A549 (cell line): ENCODE measurements around the gene TRIM71. TPM values are rescaled to one million over a fixed set of nuclear protein-coding genes. Genes with fewer than 3 reads are reported as not detected.

Source experiments
- ATAC-seq, 2 experiments: fragments of 200-7000 bp in 1 of 2; fragments of >200 bp in 1 of 2; cut with Nextera tagmentation in 1 of 2; cut with Tn5 transposase in 1 of 2; 3 replicates each; pipeline versions ENCODE4 v1.8.0 to v1.9.1; 2018 to 2020; ENCODE audit warnings: mild to moderate bottlenecking in 1 of 2, moderate library complexity in 1 of 2
- CTCF ChIA-PET: fragments of 300-600 bp; sonication (Branson Sonifier 250); formaldehyde crosslinking; extraction: SDS; loops from one replicate; lab custom pipeline; 2021; ENCODE audit warnings: antibody characterized with exemption, inconsistent platforms; lab: Yijun Ruan, JAX
- POLR2A ChIA-PET: fragments of 350-600 bp; formaldehyde crosslinking; extraction: SDS; loops from one replicate; lab custom pipeline; 2021; ENCODE audit warnings: antibody characterized with exemption, inconsistent platforms; lab: Yijun Ruan, JAX
- DNase-seq, 2 experiments: peaks; one replicate each; pipeline versions ENCODE4 v3.0.0 to v3.0.0-alpha.2; 2011 to 2016; ENCODE audit warnings: low read depth in 1 of 2, low spot score in 1 of 2
- FAIRE-seq: peaks from 2 replicates; lab custom pipeline; 2011; peaks lifted over from hg19 to GRCh38; lab: Jason Lieb, UNC
- H3K27ac ChIP-seq, 2 experiments: fragments of >200 bp; sonication (Bioruptor Twin); formaldehyde crosslinking; 3 replicates each; pipeline ENCODE4 v1.5.1; 2016 to 2017
- H3K4me1 ChIP-seq: fragments of >200 bp; sonication (Bioruptor Twin); formaldehyde crosslinking; 3 replicates; pipeline ENCODE4 v1.6.1; 2016
- H3K4me2 ChIP-seq: fragments of >200 bp; sonication (Bioruptor Twin); formaldehyde crosslinking; 3 replicates; pipeline ENCODE4 v1.6.1; 2016
- H3K4me3 ChIP-seq: fragments of >200 bp; sonication (Bioruptor Twin); formaldehyde crosslinking; 3 replicates; pipeline ENCODE4 v1.5.1; 2016
- H3K9me3 ChIP-seq: fragments of >200 bp; sonication (Bioruptor Twin); formaldehyde crosslinking; 3 replicates; pipeline ENCODE4 v1.6.1; 2016
- BHLHE40 ChIP-seq: IDR thresholded peaks from 2 replicates; pipeline ENCODE4 v1.6.1; 2012; ENCODE audit warnings: low read depth, low read length, inconsistent platforms
- CHD4 ChIP-seq: fragments of 200-600 bp; sonication (generic); IDR thresholded peaks from 2 replicates; pipeline ENCODE4 v1.6.1; 2016; ENCODE audit warnings: antibody characterized with exemption, mild to moderate bottlenecking, borderline replicate concordance
- EHF ChIP-seq: fragments of 250-450 bp; sonication (Bioruptor Pico); IDR thresholded peaks from 2 replicates; pipeline ENCODE4 v1.5.0; 2020; ENCODE audit warnings: mild to moderate bottlenecking
- EP300 ChIP-seq, 2 experiments: fragments of >200 bp; sonication (Bioruptor Twin); formaldehyde crosslinking; IDR thresholded peaks; 2 replicates in 1 of 2; 3 replicates in 1 of 2; pipeline ENCODE4 v1.6.1; 2016 to 2017
- ESRRA ChIP-seq: fragments of 150-350 bp; IDR thresholded peaks from 2 replicates; pipeline ENCODE4 v1.6.1; 2014; ENCODE audit warnings: mild to moderate bottlenecking, low read length, borderline replicate concordance
- GATA3 ChIP-seq: IDR thresholded peaks from 2 replicates; pipeline ENCODE4 v1.6.1; 2012; ENCODE audit warnings: borderline replicate concordance
- HOXA7 ChIP-seq: fragments of 250-450 bp; sonication (Bioruptor Pico); IDR thresholded peaks from 2 replicates; pipeline ENCODE4 v1.5.0; 2020; ENCODE audit warnings: mild to moderate bottlenecking, moderate library complexity
- HOXB13 ChIP-seq: fragments of 250-450 bp; sonication (Bioruptor Pico); IDR thresholded peaks from 2 replicates; pipeline ENCODE4 v1.5.0; 2020; ENCODE audit warnings: low read depth, mild to moderate bottlenecking, moderate library complexity
- JUN ChIP-seq, 2 experiments: fragments of >200 bp; sonication (Bioruptor Twin); formaldehyde crosslinking; IDR thresholded peaks; 2 replicates in 1 of 2; 3 replicates in 1 of 2; pipeline ENCODE4 v1.6.1; 2016 to 2017
- MAFK ChIP-seq: fragments of 450-650 bp; IDR thresholded peaks from 2 replicates; pipeline ENCODE4 v1.6.1; 2014; ENCODE audit not compliant: partially characterized antibody
- NPAS2 ChIP-seq: fragments of 250-450 bp; sonication (Bioruptor Pico); IDR thresholded peaks from 2 replicates; pipeline ENCODE4 v1.8.0; 2022; ENCODE audit warnings: mild to moderate bottlenecking, moderate library complexity, borderline replicate concordance
- NR3C1 ChIP-seq: fragments of >200 bp; sonication (Bioruptor Twin); formaldehyde crosslinking; IDR thresholded peaks from 3 replicates; pipeline ENCODE4 v1.6.1; 2017
- PHF8 ChIP-seq: fragments of 200-600 bp; sonication (generic); IDR thresholded peaks from 2 replicates; pipeline ENCODE4 v1.6.1; 2016; ENCODE audit warnings: low read depth, mild to moderate bottlenecking, antibody characterized with exemption, moderate library complexity, borderline replicate concordance
- POLR2A ChIP-seq: IDR thresholded peaks from 2 replicates; pipeline ENCODE4 v1.6.1; 2012; ENCODE audit warnings: mild to moderate bottlenecking, low read length
- POLR2AphosphoS2 ChIP-seq: conservative IDR thresholded peaks from 2 replicates; pipeline ENCODE4 v1.6.1; 2012; ENCODE audit warnings: low read length, improper control_type of control experiment, inconsistent platforms
- RAD21 ChIP-seq, 2 experiments: fragments of >200 bp in 1 of 2; sonication (Bioruptor Twin) in 1 of 2; formaldehyde crosslinking in 1 of 2; IDR thresholded peaks in 1 of 2; conservative IDR thresholded peaks in 1 of 2; 2 replicates in 1 of 2; 3 replicates in 1 of 2; pipeline ENCODE4 v1.6.1; 2012 to 2018; ENCODE audit warnings: inconsistent platforms in 1 of 2
- RFX5 ChIP-seq: fragments of 450-650 bp; IDR thresholded peaks from 2 replicates; pipeline ENCODE4 v1.7.1; 2014; ENCODE audit warnings: antibody characterized with exemption, mild to moderate bottlenecking, moderate library complexity
- SREBF2 ChIP-seq: fragments of 450-650 bp; IDR thresholded peaks from 2 replicates; pipeline ENCODE4 v1.6.1; 2014; ENCODE audit warnings: mild to moderate bottlenecking, moderate library complexity
- TP53 ChIP-seq: fragments of 250-450 bp; sonication (Bioruptor Pico); IDR thresholded peaks from 2 replicates; pipeline ENCODE4 v1.5.0; 2021; ENCODE audit warnings: mild to moderate bottlenecking, moderate library complexity
- whole genome bisulfite sequencing: methylation state at CpG from one replicate; pipeline ENCODE4 v1.1.6; 2017; ENCODE audit errors: missing lambda C conversion rate; 5-methylcytosine and 5-hydroxymethylcytosine counted together
- polyA plus RNA-seq, 4 experiments: library from polyadenylated mRNA; depleted of rRNA in 3 of 4; stranded (reverse); fragments of >200 nt; fragmentation: RNase III in 1 of 4; extraction: RNeasy Plus Mini Kit Qiagen cat#74134 plus additional on column Dnase treatment in 1 of 4; gene quantifications; 2 replicates in 3 of 4; 3 replicates in 1 of 4; pipeline ENCODE4 v1.2.3, GENCODE V29; 2011 to 2017
- TF ChIP-seq, protein P1 (sequence below): IDR thresholded peaks from 2 replicates; pipeline ENCODE4 v1.6.1; 2012
- TF ChIP-seq, protein P2 (sequence below): fragments of 150-350 bp; IDR thresholded peaks from 2 replicates; pipeline ENCODE4 v1.6.1; 2014; ENCODE audit warnings: low read depth, mild to moderate bottlenecking, low read length
- TF ChIP-seq, protein P3 (sequence below): fragments of 450-650 bp; IDR thresholded peaks from 2 replicates; pipeline ENCODE4 v1.6.1; 2014; ENCODE audit warnings: antibody characterized with exemption
- TF ChIP-seq, protein P4 (sequence below): fragments of >200 bp; sonication (Bioruptor Twin); formaldehyde crosslinking; IDR thresholded peaks from 3 replicates; pipeline ENCODE4 v1.5.1; 2016
- TF ChIP-seq, protein P5 (sequence below): fragments of >200 bp; sonication (Bioruptor Twin); formaldehyde crosslinking; IDR thresholded peaks from 3 replicates; pipeline ENCODE4 v1.6.1; 2016
- TF ChIP-seq, protein P6 (sequence below): IDR thresholded peaks from 2 replicates; pipeline ENCODE4 v1.6.1; 2012; ENCODE audit warnings: low read depth, borderline replicate concordance

The TRIM71 gene
- polyA plus RNA-seq, 2 of the 4 experiments (the other 2 are of a cell fraction) = 0.01 TPM; not detected in 1

DNA sequence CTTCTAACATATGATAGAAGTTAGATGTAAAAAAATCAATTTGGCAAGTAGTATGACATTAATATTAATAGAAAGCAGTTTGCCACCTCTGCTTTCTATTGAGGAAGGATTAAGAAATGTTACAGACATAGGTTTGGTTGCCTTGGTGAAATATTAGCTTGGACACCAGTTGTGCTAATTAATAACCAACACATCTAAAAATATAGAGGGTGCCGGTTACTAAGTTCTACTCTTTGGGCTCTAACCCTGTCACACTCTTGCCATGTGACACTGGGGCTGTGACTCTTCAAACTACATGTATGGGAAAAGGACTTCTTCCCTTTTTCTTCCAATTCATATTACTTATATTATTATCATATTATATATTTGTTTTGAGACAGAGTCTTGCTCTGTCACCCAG, 64.4 kb downstream of the TRIM71 start:
- TF ChIP-seq, protein P1, sequence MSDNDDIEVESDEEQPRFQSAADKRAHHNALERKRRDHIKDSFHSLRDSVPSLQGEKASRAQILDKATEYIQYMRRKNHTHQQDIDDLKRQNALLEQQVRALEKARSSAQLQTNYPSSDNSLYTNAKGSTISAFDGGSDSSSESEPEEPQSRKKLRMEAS = no peak
- TF ChIP-seq, protein P2, sequence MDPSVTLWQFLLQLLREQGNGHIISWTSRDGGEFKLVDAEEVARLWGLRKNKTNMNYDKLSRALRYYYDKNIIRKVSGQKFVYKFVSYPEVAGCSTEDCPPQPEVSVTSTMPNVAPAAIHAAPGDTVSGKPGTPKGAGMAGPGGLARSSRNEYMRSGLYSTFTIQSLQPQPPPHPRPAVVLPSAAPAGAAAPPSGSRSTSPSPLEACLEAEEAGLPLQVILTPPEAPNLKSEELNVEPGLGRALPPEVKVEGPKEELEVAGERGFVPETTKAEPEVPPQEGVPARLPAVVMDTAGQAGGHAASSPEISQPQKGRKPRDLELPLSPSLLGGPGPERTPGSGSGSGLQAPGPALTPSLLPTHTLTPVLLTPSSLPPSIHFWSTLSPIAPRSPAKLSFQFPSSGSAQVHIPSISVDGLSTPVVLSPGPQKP = no peak
- TF ChIP-seq TP53 (no peak), JUN (IDR thresholded peaks at IDR 0.05) (no peak), ESRRA (no peak)
- TF ChIP-seq, all 56 proteins: peak for 0
- H3K4me1 ChIP-seq = no peaks in the 10 kb centered on the region
- ChIA-PET CTCF (interaction anchor here (1.5 kb wide), 1 partner anchor 18 kb away, joined by 5 read pairs; no protein-coding TSS in a partner anchor), POLR2A (no interaction called here)
- WGBS = 86% methylated on average over 1 of the region's 1 CpG
- H3K4me3 ChIP-seq = no peak overlapping the region
- no peaks in the 10 kb centered on the region for H3K9me3 ChIP-seq
- no peak for DNase-seq
- no peak for FAIRE-seq
- no peak for ATAC-seq
- H3K4me2 ChIP-seq = no peak overlapping the region
- no peak overlapping the region for H3K27ac ChIP-seq

DNA sequence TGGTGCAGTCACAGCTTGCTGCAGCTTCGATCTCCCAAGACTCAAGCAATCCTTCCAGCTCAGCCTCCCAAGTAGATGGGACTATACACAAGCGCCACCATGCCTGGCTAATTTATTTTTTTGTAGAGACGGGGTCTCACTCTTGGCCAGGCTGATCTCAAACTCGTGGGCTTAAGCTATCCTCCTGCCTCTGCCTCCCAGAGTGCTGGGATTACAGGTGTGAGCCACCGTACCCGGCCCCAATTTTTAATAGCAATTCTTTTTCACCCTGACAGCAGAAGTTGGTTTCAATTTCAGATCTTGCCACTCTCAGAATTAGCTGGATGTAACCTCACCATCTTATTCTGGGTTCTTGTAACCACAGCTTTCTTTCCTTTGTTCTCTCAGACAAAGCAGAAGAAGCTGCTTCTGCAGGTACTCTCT, 64.8 kb downstream of the TRIM71 start:
- ATAC-seq (no peak), DNase-seq (no peak), FAIRE-seq (no peak)
- Histone ChIP-seq H3K4me1 (no peaks in the 10 kb centered on the region), H3K9me3 (no peaks in the 10 kb centered on the region), H3K27ac (no peak overlapping the region), H3K4me3 (no peak overlapping the region), H3K4me2 (no peak overlapping the region)
- no peak for TF ChIP-seq PHF8
- TF ChIP-seq, protein P3, sequence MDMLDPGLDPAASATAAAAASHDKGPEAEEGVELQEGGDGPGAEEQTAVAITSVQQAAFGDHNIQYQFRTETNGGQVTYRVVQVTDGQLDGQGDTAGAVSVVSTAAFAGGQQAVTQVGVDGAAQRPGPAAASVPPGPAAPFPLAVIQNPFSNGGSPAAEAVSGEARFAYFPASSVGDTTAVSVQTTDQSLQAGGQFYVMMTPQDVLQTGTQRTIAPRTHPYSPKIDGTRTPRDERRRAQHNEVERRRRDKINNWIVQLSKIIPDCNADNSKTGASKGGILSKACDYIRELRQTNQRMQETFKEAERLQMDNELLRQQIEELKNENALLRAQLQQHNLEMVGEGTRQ = no peak
- no peak for TF ChIP-seq HOXB13 (CRISPR knock-in tag)
- TF ChIP-seq, protein P4, sequence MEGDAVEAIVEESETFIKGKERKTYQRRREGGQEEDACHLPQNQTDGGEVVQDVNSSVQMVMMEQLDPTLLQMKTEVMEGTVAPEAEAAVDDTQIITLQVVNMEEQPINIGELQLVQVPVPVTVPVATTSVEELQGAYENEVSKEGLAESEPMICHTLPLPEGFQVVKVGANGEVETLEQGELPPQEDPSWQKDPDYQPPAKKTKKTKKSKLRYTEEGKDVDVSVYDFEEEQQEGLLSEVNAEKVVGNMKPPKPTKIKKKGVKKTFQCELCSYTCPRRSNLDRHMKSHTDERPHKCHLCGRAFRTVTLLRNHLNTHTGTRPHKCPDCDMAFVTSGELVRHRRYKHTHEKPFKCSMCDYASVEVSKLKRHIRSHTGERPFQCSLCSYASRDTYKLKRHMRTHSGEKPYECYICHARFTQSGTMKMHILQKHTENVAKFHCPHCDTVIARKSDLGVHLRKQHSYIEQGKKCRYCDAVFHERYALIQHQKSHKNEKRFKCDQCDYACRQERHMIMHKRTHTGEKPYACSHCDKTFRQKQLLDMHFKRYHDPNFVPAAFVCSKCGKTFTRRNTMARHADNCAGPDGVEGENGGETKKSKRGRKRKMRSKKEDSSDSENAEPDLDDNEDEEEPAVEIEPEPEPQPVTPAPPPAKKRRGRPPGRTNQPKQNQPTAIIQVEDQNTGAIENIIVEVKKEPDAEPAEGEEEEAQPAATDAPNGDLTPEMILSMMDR = no peak
- no peak for TF ChIP-seq RFX5
- TF ChIP-seq, protein P5, sequence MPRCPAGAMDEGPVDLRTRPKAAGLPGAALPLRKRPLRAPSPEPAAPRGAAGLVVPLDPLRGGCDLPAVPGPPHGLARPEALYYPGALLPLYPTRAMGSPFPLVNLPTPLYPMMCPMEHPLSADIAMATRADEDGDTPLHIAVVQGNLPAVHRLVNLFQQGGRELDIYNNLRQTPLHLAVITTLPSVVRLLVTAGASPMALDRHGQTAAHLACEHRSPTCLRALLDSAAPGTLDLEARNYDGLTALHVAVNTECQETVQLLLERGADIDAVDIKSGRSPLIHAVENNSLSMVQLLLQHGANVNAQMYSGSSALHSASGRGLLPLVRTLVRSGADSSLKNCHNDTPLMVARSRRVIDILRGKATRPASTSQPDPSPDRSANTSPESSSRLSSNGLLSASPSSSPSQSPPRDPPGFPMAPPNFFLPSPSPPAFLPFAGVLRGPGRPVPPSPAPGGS = no peak
- no peak for TF ChIP-seq GATA3
- no peak for TF ChIP-seq NR3C1
- TF ChIP-seq POLR2A = no peak
- no peak for TF ChIP-seq HOXA7 (CRISPR knock-in tag)
- no peak for TF ChIP-seq POLR2AphosphoS2
- TF ChIP-seq BHLHE40 = no peak
- POLR2A ChIA-PET = no interaction called here
- WGBS = 57% methylated on average over 6 of the region's 6 CpGs
- CTCF ChIA-PET = interaction anchor here (1.3 to 1.5 kb wide), 3 partner anchors 10 to 18 kb away, joined by 3 to 5 read pairs (median 3); no protein-coding TSS in a partner anchor

DNA sequence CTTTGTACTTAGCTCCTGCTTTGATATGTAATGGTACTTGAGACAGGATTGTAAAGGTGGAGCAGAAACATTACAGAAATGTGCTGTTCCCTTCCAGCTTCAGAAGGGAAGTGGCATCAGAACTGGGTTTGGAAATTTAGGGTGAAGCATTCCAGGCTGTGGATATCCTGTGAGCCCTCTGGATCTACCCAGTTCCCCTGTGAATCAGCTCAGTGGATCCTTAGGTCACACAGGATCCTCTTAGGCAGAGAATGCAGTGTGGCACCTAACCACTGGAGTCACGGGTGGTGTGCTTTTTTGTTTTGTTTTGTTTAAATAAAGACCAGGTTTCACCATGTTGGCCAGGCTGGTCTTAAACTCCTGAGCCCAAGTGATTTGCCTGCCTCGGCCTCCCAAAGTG, 66.0 kb downstream of the TRIM71 start:
- Histone ChIP-seq H3K9me3 (no peaks in the 10 kb centered on the region), H3K4me1 (no peaks in the 10 kb centered on the region), H3K4me3 (no peak overlapping the region), H3K27ac (no peak overlapping the region), H3K4me2 (no peak overlapping the region)
- WGBS = 50% methylated on average over 2 of the region's 2 CpGs
- ATAC-seq = no peak
- ChIA-PET CTCF (interaction anchor here (1.2 to 1.5 kb wide), 3 partner anchors 11 to 17 kb away, joined by 3 to 4 read pairs (median 3); no protein-coding TSS in a partner anchor), POLR2A (no interaction called here)
- no peak for DNase-seq
- TF ChIP-seq NPAS2 (CRISPR knock-in tag) = no peak
- TF ChIP-seq, protein P6, sequence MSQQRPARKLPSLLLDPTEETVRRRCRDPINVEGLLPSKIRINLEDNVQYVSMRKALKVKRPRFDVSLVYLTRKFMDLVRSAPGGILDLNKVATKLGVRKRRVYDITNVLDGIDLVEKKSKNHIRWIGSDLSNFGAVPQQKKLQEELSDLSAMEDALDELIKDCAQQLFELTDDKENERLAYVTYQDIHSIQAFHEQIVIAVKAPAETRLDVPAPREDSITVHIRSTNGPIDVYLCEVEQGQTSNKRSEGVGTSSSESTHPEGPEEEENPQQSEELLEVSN = no peak
- TF ChIP-seq, protein P5 = no peak
- TF ChIP-seq NR3C1 = no peak
- TF ChIP-seq CHD4 = no peak
- no peak for TF ChIP-seq SREBF2
- no peak for TF ChIP-seq EHF (CRISPR knock-in tag)
- no peak for TF ChIP-seq MAFK
- no peak for TF ChIP-seq RAD21 (conservative IDR thresholded peaks at IDR 0.05 in 1 of 2, IDR thresholded peaks at IDR 0.05 in 1 of 2)
- no peak for TF ChIP-seq EP300 (IDR thresholded peaks at IDR 0.05)
- no peak for FAIRE-seq
